SK-N-SH (cell line): ENCODE measurements around the gene UGT1A3. TPM values are rescaled to one million over a fixed set of nuclear protein-coding genes. Genes with fewer than 3 reads are reported as not detected.

Experiments used
- CTCF ChIA-PET: fragments of 300-600, 350-600 bp; formaldehyde crosslinking; extraction: SDS; loops from one replicate; lab custom pipeline; 2021; lab: Yijun Ruan, JAX
- POLR2A ChIA-PET: fragments of 350-600 bp; sonication (Branson Sonifier 250); formaldehyde crosslinking; extraction: SDS; loops from one replicate; lab custom pipeline; 2020; ENCODE audit warnings: antibody characterized with exemption, inconsistent platforms; lab: Yijun Ruan, JAX
- DNase-seq: peaks from one replicate; pipeline ENCODE4 v3.0.0; 2012
- H2AFZ ChIP-seq: fragments of 200-600 bp; sonication (generic); 2 replicates; pipeline ENCODE4 v1.8.1; 2016; ENCODE audit warnings: antibody characterized with exemption, mild to moderate bottlenecking, low read depth
- H3F3A ChIP-seq: fragments of 200-600 bp; sonication (generic); replicated peaks from 2 replicates; pipeline ENCODE3; 2016; ENCODE audit warnings: antibody characterized with exemption, mild to moderate bottlenecking; ENCODE audit not compliant: insufficient read depth
- H3K27ac ChIP-seq, 2 experiments: fragments of 200-500 bp in 1 of 2; fragments of 200-600 bp in 1 of 2; sonication (Bioruptor generic) in 1 of 2; sonication (generic), shearing (Covaris generic) in 1 of 2; 2 replicates each; pipeline versions ENCODE4 v1.5.1 to v1.6.1; 2014 to 2016; ENCODE audit warnings: low read depth in 2 of 2, inconsistent platforms in 1 of 2, low read length in 1 of 2, mild to moderate bottlenecking in 1 of 2, mixed read lengths in 1 of 2
- H3K27me3 ChIP-seq: fragments of 200-600 bp; sonication (generic), shearing (Covaris generic); 2 replicates; pipeline ENCODE4 v1.6.1; 2016; ENCODE audit warnings: mixed run types; ENCODE audit not compliant: insufficient read depth
- H3K36me3 ChIP-seq, 2 experiments: fragments of 200-500 bp in 1 of 2; fragments of 200-600 bp in 1 of 2; sonication (Bioruptor generic) in 1 of 2; sonication (generic) in 1 of 2; replicated peaks in 1 of 2; 2 replicates each; pipeline versions ENCODE3 to v1.5.1; 2014 to 2016; ENCODE audit warnings: low read length in 1 of 2, mild to moderate bottlenecking in 1 of 2; ENCODE audit not compliant: insufficient read depth in 2 of 2, control insufficient read depth in 1 of 2
- H3K4me1 ChIP-seq, 2 experiments: fragments of 200-500 bp in 1 of 2; fragments of 200-600 bp in 1 of 2; sonication (Bioruptor generic) in 1 of 2; sonication (generic), shearing (Covaris generic) in 1 of 2; 2 replicates each; pipeline versions ENCODE4 v1.5.1 to v1.6.1; 2014 to 2016; ENCODE audit warnings: low read depth in 1 of 2, low read length in 1 of 2, mixed run types in 1 of 2; ENCODE audit not compliant: insufficient read depth in 2 of 2, control insufficient read depth in 1 of 2
- H3K4me2 ChIP-seq: fragments of 200-600 bp; sonication (generic), shearing (Covaris generic); 2 replicates; pipeline ENCODE4 v1.6.1; 2017; ENCODE audit warnings: mixed run types
- H3K4me3 ChIP-seq, 2 experiments: fragments of 200-500 bp in 1 of 2; fragments of 200-600 bp in 1 of 2; sonication (Bioruptor generic) in 1 of 2; sonication (generic), shearing (Covaris generic) in 1 of 2; 2 replicates each; pipeline versions ENCODE4 v1.5.1 to v1.8.1; 2014 to 2016; ENCODE audit warnings: low read depth in 2 of 2, inconsistent platforms in 1 of 2, low read length in 1 of 2, mild to moderate bottlenecking in 1 of 2, mixed read lengths in 1 of 2, moderate library complexity in 1 of 2
- H3K79me2 ChIP-seq: fragments of 200-600 bp; sonication (generic); 2 replicates; pipeline ENCODE4 v1.8.1; 2017; ENCODE audit warnings: mild to moderate bottlenecking; ENCODE audit not compliant: insufficient read depth
- H3K9ac ChIP-seq: fragments of 200-600 bp; sonication (generic); 2 replicates; pipeline ENCODE4 v1.6.1; 2017; ENCODE audit warnings: mixed run types
- H3K9me2 ChIP-seq: fragments of 200-600 bp; sonication (generic); 2 replicates; pipeline ENCODE4 v1.6.1; 2017; ENCODE audit warnings: mixed run types
- H3K9me3 ChIP-seq: fragments of 200-600 bp; sonication (generic); 2 replicates; pipeline ENCODE4 v1.6.1; 2017; ENCODE audit warnings: mixed run types, mild to moderate bottlenecking, moderate library complexity
- H4K20me1 ChIP-seq: fragments of 200-600 bp; sonication (generic); 2 replicates; pipeline ENCODE4 v1.6.1; 2017; ENCODE audit warnings: mild to moderate bottlenecking, mixed run types; ENCODE audit not compliant: insufficient read depth
- FOXJ3 ChIP-seq: sonication (generic); formaldehyde crosslinking; IDR thresholded peaks from 2 replicates; pipeline ENCODE4 v1.5.1; 2020; ENCODE audit warnings: mild to moderate bottlenecking, missing genetic modification reagents
- GATA2 ChIP-seq: sonication (generic); formaldehyde crosslinking; IDR thresholded peaks from 2 replicates; pipeline ENCODE4 v1.5.0; 2020; ENCODE audit warnings: mild to moderate bottlenecking, missing genetic modification reagents
- JUND ChIP-seq: IDR thresholded peaks from 2 replicates; pipeline ENCODE4 v1.4.0; 2012
- MXI1 ChIP-seq: IDR thresholded peaks from 2 replicates; pipeline ENCODE4 v1.6.1; 2012; ENCODE audit warnings: mild to moderate bottlenecking, low read depth, low read length, improper control_type of control experiment
- NRF1 ChIP-seq: IDR thresholded peaks from 2 replicates; pipeline ENCODE4 v1.6.1; 2012; ENCODE audit warnings: low read depth, mild to moderate bottlenecking, low read length
- WGBS: methylation state at CpG from one replicate; pipeline ENCODE4 v1.1.6; 2017; ENCODE audit warnings: low lambda C conversion rate; 5-methylcytosine and 5-hydroxymethylcytosine counted together
- polyA plus RNA-seq, 3 experiments: library from polyadenylated mRNA; depleted of rRNA; stranded (reverse); fragments of >200 nt; gene quantifications; 2 replicates each; pipeline ENCODE4 v1.2.3, GENCODE V29; 2012
- TF ChIP-seq, protein P1 (sequence below): IDR thresholded peaks from 2 replicates; pipeline ENCODE4; 2012

Gene UGT1A3
- polyA plus RNA-seq, 1 of the 3 experiments (the other 2 are of a cell fraction) = not detected

DNA sequence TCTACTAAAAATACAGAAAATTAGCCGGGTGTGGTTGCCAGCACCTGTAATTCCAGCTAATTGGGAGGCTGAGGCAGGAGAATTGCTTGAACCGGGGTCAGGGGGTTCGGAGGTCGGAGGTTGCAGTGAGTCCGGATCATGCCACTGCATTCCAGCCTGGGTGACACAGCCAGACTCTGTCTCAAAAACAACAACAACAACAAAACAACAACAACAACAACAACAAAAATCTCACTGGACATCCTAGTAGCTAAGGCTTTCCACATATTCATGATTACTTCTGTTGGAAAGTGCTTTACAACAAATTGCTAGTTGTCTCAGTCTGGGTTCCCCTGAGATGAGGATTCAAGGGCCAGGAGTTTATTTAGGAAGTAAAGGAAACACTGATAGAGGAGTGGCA, 45.0 kb downstream of the UGT1A3 start:
- TF ChIP-seq MXI1 (no peak), JUND (no peak)
- Histone ChIP-seq H3K4me1 (no peaks in the 10 kb centered on the region), H3K9ac (no peak overlapping the region), H3K79me2 (no peaks in the 10 kb centered on the region), H3K9me3 (no peaks in the 10 kb centered on the region), H3F3A (no peaks in the 10 kb centered on the region), H3K36me3 (no peaks in the 10 kb centered on the region), H2AFZ (no peak overlapping the region), H3K9me2 (no peaks in the 10 kb centered on the region), H3K27me3 (no peaks in the 10 kb centered on the region; the same call in 1 of the 2 replicates), H3K4me3 (no peak overlapping the region), H3K27ac (no peak overlapping the region), H4K20me1 (no peaks in the 10 kb centered on the region), H3K4me2 (no peak overlapping the region)
- POLR2A ChIA-PET = no interaction called here
- CTCF ChIA-PET = no interaction called here
- DNase-seq = no peak
- 78% methylated on average over 5 of the region's 5 CpGs for WGBS

DNA sequence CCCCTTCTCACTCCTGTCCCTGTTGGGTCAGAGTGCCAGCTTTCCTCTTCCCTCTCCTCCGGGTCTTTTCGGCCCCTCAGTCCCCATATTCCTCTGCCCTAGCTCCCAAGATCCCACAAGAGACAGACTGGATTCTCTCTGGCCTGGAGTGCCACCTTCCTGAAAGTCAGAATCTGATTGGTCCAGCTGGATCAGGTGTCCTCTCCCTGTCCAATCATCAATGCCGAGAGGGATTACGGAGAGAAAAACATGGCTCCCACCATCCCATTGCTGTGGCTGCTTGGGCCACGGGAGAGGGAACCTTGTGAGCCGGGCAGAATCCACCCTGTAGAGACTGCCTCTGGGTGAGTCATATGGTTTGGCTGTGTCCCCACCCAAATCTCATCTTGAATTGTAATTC, 46.6 kb downstream of the UGT1A3 start:
- no peak overlapping the region for H3K9ac ChIP-seq
- WGBS = 61% methylated on average over 6 of the region's 6 CpGs
- no peaks in the 10 kb centered on the region for H3K9me3 ChIP-seq
- no peaks in the 10 kb centered on the region for H3K4me1 ChIP-seq
- POLR2A ChIA-PET = no interaction called here
- no peaks in the 10 kb centered on the region; the same call in 1 of the 2 replicates for H3K27me3 ChIP-seq
- H3F3A ChIP-seq = no peaks in the 10 kb centered on the region
- no peak for TF ChIP-seq NRF1
- H3K36me3 ChIP-seq = no peaks in the 10 kb centered on the region
- H3K79me2 ChIP-seq = no peaks in the 10 kb centered on the region
- H3K4me3 ChIP-seq = no peak overlapping the region
- H3K4me2 ChIP-seq = no peak overlapping the region
- no peaks in the 10 kb centered on the region for H3K9me2 ChIP-seq
- CTCF ChIA-PET = no interaction called here
- no peak overlapping the region for H2AFZ ChIP-seq
- no peaks in the 10 kb centered on the region for H4K20me1 ChIP-seq
- no peak overlapping the region for H3K27ac ChIP-seq
- no peak for DNase-seq

DNA sequence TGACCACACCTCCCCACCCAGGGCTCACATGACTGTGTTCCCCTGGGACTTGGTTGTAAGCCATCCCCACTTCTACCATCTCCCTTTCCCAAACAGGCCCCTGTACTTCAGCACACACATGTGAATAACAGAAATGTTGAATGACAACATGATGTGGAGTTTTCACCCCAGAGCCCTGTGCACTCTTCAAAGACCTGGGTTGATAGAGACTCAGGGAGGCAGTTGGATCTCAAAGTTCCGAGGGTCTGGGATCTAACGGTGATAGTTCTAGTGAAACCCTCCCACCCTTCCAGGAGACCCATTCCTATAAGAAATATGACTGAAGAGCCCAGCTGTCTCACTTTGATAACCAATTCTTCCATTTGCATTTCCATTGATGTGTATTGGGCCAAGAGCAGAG, 49.2 kb downstream of the UGT1A3 start, which contains the start of gene MROH2A:
MROH2A (plus strand) TSS at position 301 of the 400 bp plus-strand sequence. CDS start 1,029 bp downstream, outside the sequence.
- Histone ChIP-seq H2AFZ (no peak within 1 kb of the TSS), H3K27me3 (no peaks in the 10 kb centered on the region), H3K79me2 (no peaks in the 10 kb centered on the region), H3K4me1 (no peaks in the 10 kb centered on the region), H3K36me3 (no peaks in the 10 kb centered on the region), H4K20me1 (no peaks in the 10 kb centered on the region), H3K4me3 (no peak within 1 kb of the TSS), H3K27ac (no peak within 1 kb of the TSS), H3K9me3 (no peaks in the 10 kb centered on the region), H3K4me2 (no peak within 1 kb of the TSS), H3F3A (no peaks in the 10 kb centered on the region), H3K9me2 (no peaks in the 10 kb centered on the region), H3K9ac (no peak within 1 kb of the TSS)
- POLR2A ChIA-PET = no interaction called here
- WGBS = 18% methylated on average over 2 of the region's 2 CpGs
- TF ChIP-seq FOXJ3 (CRISPR knock-in tag) (no peak), GATA2 (no peak)
- TF ChIP-seq, protein P1, sequence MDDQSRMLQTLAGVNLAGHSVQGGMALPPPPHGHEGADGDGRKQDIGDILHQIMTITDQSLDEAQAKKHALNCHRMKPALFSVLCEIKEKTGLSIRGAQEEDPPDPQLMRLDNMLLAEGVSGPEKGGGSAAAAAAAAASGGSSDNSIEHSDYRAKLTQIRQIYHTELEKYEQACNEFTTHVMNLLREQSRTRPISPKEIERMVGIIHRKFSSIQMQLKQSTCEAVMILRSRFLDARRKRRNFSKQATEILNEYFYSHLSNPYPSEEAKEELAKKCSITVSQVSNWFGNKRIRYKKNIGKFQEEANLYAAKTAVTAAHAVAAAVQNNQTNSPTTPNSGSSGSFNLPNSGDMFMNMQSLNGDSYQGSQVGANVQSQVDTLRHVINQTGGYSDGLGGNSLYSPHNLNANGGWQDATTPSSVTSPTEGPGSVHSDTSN = no peak
- DNase-seq = no peak
- CTCF ChIA-PET = no interaction called here
